OCI-LY1 (cell line): ENCODE data around the gene SLC25A53.
"Not testable (repeated sequence)": the region's sequence is repeated elsewhere in the genome, so short reads cannot be mapped to it uniquely, and the experiment has no call there.

ENCODE experiments used
- H2AFZ ChIP-seq: fragments of 200-600 bp; sonication (generic), shearing (Covaris generic); 2 replicates; pipeline ENCODE4 v1.6.0; 2014; ENCODE audit warnings: antibody characterized with exemption, mild to moderate bottlenecking, low read length
- H3F3A ChIP-seq: fragments of 200-600 bp; sonication (generic), shearing (Covaris generic); 2 replicates; pipeline ENCODE4 v1.6.0; 2014; ENCODE audit warnings: mild to moderate bottlenecking, antibody characterized with exemption, low read length, moderate library complexity; ENCODE audit not compliant: insufficient read depth
- H3K27ac ChIP-seq: fragments of 200-600 bp; sonication (generic); 2 replicates; pipeline ENCODE4 v1.5.1; 2014; ENCODE audit warnings: low read length, mixed run types, mild to moderate bottlenecking, low read depth; ENCODE audit not compliant: poor library complexity, severe bottlenecking
- H3K27me3 ChIP-seq: fragments of 200-600 bp; sonication (generic); 2 replicates; pipeline ENCODE4 v1.6.0; 2014; ENCODE audit warnings: antibody characterized with exemption, mild to moderate bottlenecking, low read length, moderate library complexity; ENCODE audit not compliant: insufficient read depth
- H3K36me3 ChIP-seq: fragments of 200-600 bp; sonication (generic); 2 replicates; pipeline ENCODE4 v1.6.1; 2014; ENCODE audit warnings: mild to moderate bottlenecking, antibody characterized with exemption, low read length, moderate library complexity, mixed read lengths; ENCODE audit not compliant: insufficient read depth
- H3K4me1 ChIP-seq: fragments of 200-600 bp; sonication (generic); 2 replicates; pipeline ENCODE4 v1.5.1; 2014; ENCODE audit warnings: mild to moderate bottlenecking, low read length, moderate library complexity; ENCODE audit not compliant: insufficient read depth, severe bottlenecking
- H3K4me2 ChIP-seq: fragments of 200-600 bp; sonication (generic), shearing (Covaris generic); 2 replicates; pipeline ENCODE4 v1.6.1; 2014; ENCODE audit warnings: low read length
- H3K4me3 ChIP-seq: fragments of 200-600 bp; sonication (generic); 2 replicates; pipeline ENCODE4 v1.5.1; 2014; ENCODE audit warnings: low read length, low read depth, mild to moderate bottlenecking, mixed read lengths; ENCODE audit not compliant: poor library complexity, severe bottlenecking
- H3K79me2 ChIP-seq: fragments of 200-600 bp; shearing (Covaris generic); 2 replicates; pipeline ENCODE4 v1.6.1; 2016; ENCODE audit warnings: mixed run types, low read length, mixed read lengths; ENCODE audit not compliant: insufficient read depth
- H3K9ac ChIP-seq: fragments of 200-600 bp; sonication (generic), shearing (Covaris generic); 2 replicates; pipeline ENCODE4 v1.6.1; 2014; ENCODE audit warnings: mild to moderate bottlenecking, low read length, mixed read lengths
- H3K9me2 ChIP-seq: fragments of 200-600 bp; sonication (generic), shearing (Covaris generic); 2 replicates; pipeline ENCODE4 v1.6.1; 2014; ENCODE audit warnings: low read depth, mild to moderate bottlenecking, low read length, mixed read lengths
- H3K9me3 ChIP-seq: fragments of 200-600 bp; shearing (Covaris generic); 2 replicates; pipeline ENCODE4 v1.6.1; 2014; ENCODE audit warnings: low read length, mixed read lengths
- H4K20me1 ChIP-seq: fragments of 200-600 bp; sonication (generic), shearing (Covaris generic); 2 replicates; pipeline ENCODE4 v1.6.0; 2016; ENCODE audit warnings: mild to moderate bottlenecking, low read length; ENCODE audit not compliant: insufficient read depth
- CTCF ChIP-seq: fragments of 200-600 bp; sonication (generic), shearing (Covaris generic); IDR thresholded peaks from 2 replicates; pipeline ENCODE4 v1.5.1; 2017; ENCODE audit warnings: mild to moderate bottlenecking, antibody characterized with exemption, low read length, moderate library complexity, mixed read lengths
- EZH2 ChIP-seq: fragments of 200-600 bp; sonication (generic), shearing (Covaris generic); IDR thresholded peaks from 2 replicates; pipeline ENCODE4 v1.8.0; 2017; ENCODE audit warnings: borderline replicate concordance, mixed run types, mild to moderate bottlenecking, antibody characterized with exemption, low read length, moderate library complexity, mixed read lengths

Gene SLC25A53

GRCh38 chrX:104085477-104085876 lies 71.3 kb downstream of the SLC25A53 start:
- H3K4me2 ChIP-seq = no peak overlapping the region

GRCh38 chrX:104084534-104085277 lies 72.1 kb downstream of the SLC25A53 start:
- Histone ChIP-seq H3K36me3 (no peaks in the 10 kb centered on the region), H3K9ac (no peak overlapping the region), H3K4me1 (no peaks in the 10 kb centered on the region), H3F3A (no peaks in the 10 kb centered on the region), H3K4me2 (no peak overlapping the region), H2AFZ (no peak overlapping the region), H3K9me3 (no peaks in the 10 kb centered on the region), H3K27me3 (no peaks in the 10 kb centered on the region), H4K20me1 (no peaks in the 10 kb centered on the region), H3K4me3 (no peak overlapping the region), H3K27ac (no peak overlapping the region), H3K79me2 (no peaks in the 10 kb centered on the region), H3K9me2 (no peaks in the 10 kb centered on the region)
- TF ChIP-seq CTCF (no peak), EZH2 (no peak)

More at GRCh38 chrX:104085477-104085876, 71.3 kb downstream of the SLC25A53 start:
- Histone ChIP-seq H3K9me3 (no peaks in the 10 kb centered on the region), H3K4me3 (no peak overlapping the region), H3K9me2 (no peaks in the 10 kb centered on the region), H2AFZ (no peak overlapping the region), H4K20me1 (no peaks in the 10 kb centered on the region), H3K9ac (no peak overlapping the region), H3K4me1 (no peaks in the 10 kb centered on the region), H3K36me3 (no peaks in the 10 kb centered on the region), H3K79me2 (no peaks in the 10 kb centered on the region), H3K27ac (no peak overlapping the region), H3K27me3 (no peaks in the 10 kb centered on the region), H3F3A (no peaks in the 10 kb centered on the region)
- TF ChIP-seq EZH2 = no peak
- TF ChIP-seq CTCF = no peak

GRCh38 chrX:104084063-104084462 lies 72.7 kb downstream of the SLC25A53 start:
- Histone ChIP-seq H3K27ac (no peak overlapping the region), H4K20me1 (no peaks in the 10 kb centered on the region), H3K4me1 (no peaks in the 10 kb centered on the region)

GRCh38 chrX:104077854-104078253 lies 79.0 kb downstream of the SLC25A53 start:
- not testable (repeated sequence) for H3K36me3 ChIP-seq, H3K79me2 ChIP-seq, H3K9ac ChIP-seq, H3K9me2 ChIP-seq, H3K27ac ChIP-seq, H3K4me2 ChIP-seq, H4K20me1 ChIP-seq, H3K4me1 ChIP-seq, H3F3A ChIP-seq, H2AFZ ChIP-seq, H3K27me3 ChIP-seq, H3K4me3 ChIP-seq, H3K9me3 ChIP-seq

More at GRCh38 chrX:104084063-104084462, 72.7 kb downstream of the SLC25A53 start:
- Histone ChIP-seq H3K4me3 (no peak overlapping the region), H3F3A (no peaks in the 10 kb centered on the region), H3K9me2 (no peaks in the 10 kb centered on the region), H3K79me2 (no peaks in the 10 kb centered on the region), H3K9me3 (no peaks in the 10 kb centered on the region), H3K27me3 (no peaks in the 10 kb centered on the region), H2AFZ (no peak overlapping the region), H3K4me2 (no peak overlapping the region), H3K36me3 (no peaks in the 10 kb centered on the region), H3K9ac (no peak overlapping the region)
- TF ChIP-seq EZH2 (no peak), CTCF (no peak)

GRCh38 chrX:104075778-104076445 lies 80.9 kb downstream of the SLC25A53 start, which contains the start of gene TMSB15C:
Gene TMSB15C (minus strand): TSS chrX:104076236.
- not testable (repeated sequence) for H3K27ac ChIP-seq, H3K27me3 ChIP-seq, H3K79me2 ChIP-seq, H3K9me2 ChIP-seq, H3F3A ChIP-seq, H3K4me2 ChIP-seq, H2AFZ ChIP-seq, H3K4me3 ChIP-seq, H3K9me3 ChIP-seq, H4K20me1 ChIP-seq, H3K9ac ChIP-seq, H3K36me3 ChIP-seq, H3K4me1 ChIP-seq
